ENCODE results near the gene OSMR. TPM values are rescaled to one million over a fixed set of nuclear protein-coding genes. Genes with fewer than 3 reads are reported as not detected.

Gene OSMR
- total RNA-seq: 100 to 1,000 TPM in 2 of 6 donors, 10 to 100 TPM in 4; 52.9 to 123 (median 72.2) TPM

- peak; percentile 93 to 98 for ATAC-seq (ENCODE audit: low FRiP score in 2 of 2)
- DNase-seq: peak; percentile 92 to 96
- Histone ChIP-seq H3K27ac (peak within 1 kb of the TSS; percentile 93 to 99 (median 96)), H3K4me3 (peak within 1 kb of the TSS; percentile 72 to 90 (median 79)), H3K4me1 (peaks cover 13 to 32% (median 16%) of the 10 kb centered on the region in 4 donors), H3K9me3 (no peaks in the 10 kb centered on the region), H3K36me3 (peaks cover 0 to 3% (median 0%) of the 10 kb centered on the region in 4 donors), H3K27me3 (peaks cover 0 to 2% (median 0%) of the 10 kb centered on the region in 4 donors)
- TF ChIP-seq CTCF (IDR thresholded peaks at IDR 0.05) (peak in 3 of 6 experiments; percentile 26 to 49 (median 44)), POLR2A (IDR thresholded peaks at IDR 0.05) (peak; percentile 24 to 84 (median 67)), POLR2AphosphoS5 (IDR thresholded peaks at IDR 0.05) (peak; percentile 95), EP300 (IDR thresholded peaks at IDR 0.05) (peak; percentile 88 to 98 (median 94))
- WGBS, 2 donors: 2 to 13% methylated on average over 3 to 22 of the region's 89 CpGs
Observed at GRCh38 chr5:38845526-38846378, at the start of gene OSMR. TSS of gene OSMR (plus strand) at chr5:38846012. CDS start at chr5:38869045, 23,033 bp downstream.

- no peaks in the 10 kb centered on the region for H3K9me3 ChIP-seq
- peaks cover 0 to 22% (median 16%) of the 10 kb centered on the region in 4 donors for H3K4me1 ChIP-seq
- H3K27me3 ChIP-seq: no peaks in the 10 kb centered on the region
- no peak for ATAC-seq (ENCODE audit: low FRiP score in 2 of 2)
- peak in 1 of 2 donors; percentile 45 for DNase-seq
- TF ChIP-seq CTCF (IDR thresholded peaks at IDR 0.05): no peak
- TF ChIP-seq EP300 (IDR thresholded peaks at IDR 0.05): peak in 1 of 4 donors; percentile 68
- TF ChIP-seq POLR2A (IDR thresholded peaks at IDR 0.05): no peak
- no peak for TF ChIP-seq POLR2AphosphoS5 (IDR thresholded peaks at IDR 0.05)
- peak overlapping the region in 3 of 4 donors; percentile 27 to 63 (median 57) for H3K27ac ChIP-seq
- H3K4me3 ChIP-seq: no peak overlapping the region
- H3K36me3 ChIP-seq: no peaks in the 10 kb centered on the region
Observed at GRCh38 chr5:38796742-38797108, 49.1 kb upstream of the OSMR start.

- no peaks in the 10 kb centered on the region for H3K27me3 ChIP-seq
- WGBS, 2 donors: 77 to 83% methylated on average over 11 to 12 of the region's 12 CpGs
- no peak for DNase-seq
- no peak for TF ChIP-seq EP300 (IDR thresholded peaks at IDR 0.05)
- TF ChIP-seq POLR2AphosphoS5 (IDR thresholded peaks at IDR 0.05): no peak
- TF ChIP-seq CTCF (IDR thresholded peaks at IDR 0.05): no peak
- TF ChIP-seq POLR2A (IDR thresholded peaks at IDR 0.05): no peak
- H3K9me3 ChIP-seq: no peaks in the 10 kb centered on the region
- no peak for ATAC-seq (ENCODE audit: low FRiP score in 2 of 2)
- peaks cover 0 to 22% (median 16%) of the 10 kb centered on the region in 4 donors for H3K4me1 ChIP-seq
- H3K27ac ChIP-seq: peak overlapping the region in 3 of 4 donors; percentile 27 to 63 (median 57)
- no peak overlapping the region for H3K4me3 ChIP-seq
- H3K36me3 ChIP-seq: no peaks in the 10 kb centered on the region
Observed at GRCh38 chr5:38797838-38798237, 48.0 kb upstream of the OSMR start.

GRCh38 chr5:38799556-38800377 is 46.0 kb upstream of the OSMR start:
- WGBS, 2 donors: 79 to 82% methylated on average over 13 of the region's 13 CpGs

More at GRCh38 chr5:38799556-38800377, 46.0 kb upstream of the OSMR start:
- no peaks in the 10 kb centered on the region for H3K27me3 ChIP-seq
- no peaks in the 10 kb centered on the region for H3K36me3 ChIP-seq
- DNase-seq (no peak), ATAC-seq (ENCODE audit: low FRiP score in 2 of 2) (no peak)
- no peak for TF ChIP-seq POLR2AphosphoS5 (IDR thresholded peaks at IDR 0.05)
- no peak for TF ChIP-seq POLR2A (IDR thresholded peaks at IDR 0.05)
- TF ChIP-seq CTCF (IDR thresholded peaks at IDR 0.05): no peak
- TF ChIP-seq EP300 (IDR thresholded peaks at IDR 0.05): no peak
- H3K9me3 ChIP-seq: no peaks in the 10 kb centered on the region
- H3K4me3 ChIP-seq: no peak overlapping the region
- peak overlapping the region in 3 of 4 donors; percentile 9 to 75 (median 13) for H3K27ac ChIP-seq
- H3K4me1 ChIP-seq: peaks cover 0 to 22% (median 16%) of the 10 kb centered on the region in 4 donors

All from upper lobe of left lung (tissue), 6 donors.